Activated CD8-positive, alpha-beta T cell treated with anti-CD3 and anti-CD28 coated beads, Interleukin-2, amount 10 ng/mL, durations not matched to agents 7 days and 5 days (primary cell): ENCODE measurements around the gene MEFV. TPM values are rescaled to one million over a fixed set of nuclear protein-coding genes. Genes with fewer than 3 reads are reported as not detected.

Experiments used
- ATAC-seq: fragments of 150-1000 bp; cut with Tn5 transposase; one replicate; pipeline ENCODE4 v1.10.0; 2021; ENCODE audit warnings: moderate library complexity
- CTCF ChIA-PET: fragments of 350-600 bp; sonication (Branson Sonifier 250); formaldehyde crosslinking; loops from one replicate; lab custom pipeline; 2021; ENCODE audit warnings: antibody characterized with exemption; lab: Charles Lee
- POLR2A ChIA-PET: fragments of 350-600 bp; sonication (Branson Sonifier 250); formaldehyde crosslinking; loops from one replicate; lab custom pipeline; 2021; ENCODE audit warnings: antibody characterized with exemption; lab: Charles Lee
- DNase-seq: peaks from one replicate; pipeline ENCODE4 v3.0.0-alpha.2; 2020
- H3K27ac Mint-ChIP-seq: one replicate; pipeline ENCODE4 v1.8.0; 2021; ENCODE audit warnings: mild to moderate bottlenecking, mixed read lengths
- H3K27me3 Mint-ChIP-seq: one replicate; pipeline ENCODE4 v1.8.0; 2021; ENCODE audit warnings: low read depth, mixed read lengths
- H3K36me3 Mint-ChIP-seq: one replicate; pipeline ENCODE4 v1.8.0; 2021; ENCODE audit warnings: low read depth, mixed read lengths
- H3K4me1 Mint-ChIP-seq: one replicate; pipeline ENCODE4 v1.8.0; 2021; ENCODE audit warnings: low read depth, mixed read lengths
- H3K4me3 Mint-ChIP-seq: one replicate; pipeline ENCODE4 v1.8.0; 2021; ENCODE audit warnings: mild to moderate bottlenecking, mixed read lengths
- H3K9me3 Mint-ChIP-seq: one replicate; pipeline ENCODE4 v1.8.0; 2022; ENCODE audit warnings: mixed read lengths; ENCODE audit not compliant: insufficient read depth
- total RNA-seq, 2 experiments: library from RNA; stranded (reverse); gene quantifications; one replicate each; pipeline ENCODE4 v1.2.3, GENCODE V29; 2021

The MEFV gene, protein sequence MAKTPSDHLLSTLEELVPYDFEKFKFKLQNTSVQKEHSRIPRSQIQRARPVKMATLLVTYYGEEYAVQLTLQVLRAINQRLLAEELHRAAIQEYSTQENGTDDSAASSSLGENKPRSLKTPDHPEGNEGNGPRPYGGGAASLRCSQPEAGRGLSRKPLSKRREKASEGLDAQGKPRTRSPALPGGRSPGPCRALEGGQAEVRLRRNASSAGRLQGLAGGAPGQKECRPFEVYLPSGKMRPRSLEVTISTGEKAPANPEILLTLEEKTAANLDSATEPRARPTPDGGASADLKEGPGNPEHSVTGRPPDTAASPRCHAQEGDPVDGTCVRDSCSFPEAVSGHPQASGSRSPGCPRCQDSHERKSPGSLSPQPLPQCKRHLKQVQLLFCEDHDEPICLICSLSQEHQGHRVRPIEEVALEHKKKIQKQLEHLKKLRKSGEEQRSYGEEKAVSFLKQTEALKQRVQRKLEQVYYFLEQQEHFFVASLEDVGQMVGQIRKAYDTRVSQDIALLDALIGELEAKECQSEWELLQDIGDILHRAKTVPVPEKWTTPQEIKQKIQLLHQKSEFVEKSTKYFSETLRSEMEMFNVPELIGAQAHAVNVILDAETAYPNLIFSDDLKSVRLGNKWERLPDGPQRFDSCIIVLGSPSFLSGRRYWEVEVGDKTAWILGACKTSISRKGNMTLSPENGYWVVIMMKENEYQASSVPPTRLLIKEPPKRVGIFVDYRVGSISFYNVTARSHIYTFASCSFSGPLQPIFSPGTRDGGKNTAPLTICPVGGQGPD
- under 1 TPM; 0.13 to 0.21 TPM for total RNA-seq

GRCh38 chr16:3256146-3256865 lies at the start of gene MEFV:
MEFV (minus strand) TSS chr16:3256633; CDS start chr16:3256587, 46 bp downstream.
- ChIA-PET CTCF (interaction anchor here (0.6 to 2.3 kb wide), 3 partner anchors 9 to 1222 kb away, joined by 3 to 7 read pairs (median 3); no protein-coding TSS in a partner anchor), POLR2A (no interaction called here)
- no peaks in the 10 kb centered on the region for H3K9me3 Mint-ChIP-seq
- ATAC-seq (no peak), DNase-seq (no peak)
- H3K27me3 Mint-ChIP-seq = peaks cover 5% of the 10 kb centered on the region
- no peak within 1 kb of the TSS for H3K4me3 Mint-ChIP-seq
- no peak within 1 kb of the TSS for H3K27ac Mint-ChIP-seq
- H3K4me1 Mint-ChIP-seq = no peaks in the 10 kb centered on the region
- H3K36me3 Mint-ChIP-seq = no peaks in the 10 kb centered on the region

DNA sequence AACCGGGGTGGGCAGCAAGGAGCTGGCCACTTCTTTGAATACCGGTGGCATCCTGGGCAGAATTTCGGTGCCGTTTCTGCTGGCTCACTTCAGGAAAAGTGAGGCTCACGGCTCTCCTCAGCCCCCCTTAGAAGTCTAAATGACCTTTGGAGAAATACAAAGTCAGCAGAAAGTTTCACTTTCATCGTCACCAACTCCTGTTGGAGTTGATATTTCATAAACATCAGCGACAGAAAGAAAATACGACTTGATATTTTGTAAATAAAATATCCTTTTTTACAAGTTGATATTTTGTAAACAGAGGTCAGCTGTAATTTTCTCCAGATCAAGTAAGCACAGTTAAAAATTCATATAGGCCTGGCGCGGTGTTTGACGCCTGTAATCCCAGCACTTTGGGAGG lies 49.6 kb upstream of the MEFV start:
- ATAC-seq (no peak), DNase-seq (no peak)
- Mint-ChIP-seq H3K27me3 (no peaks in the 10 kb centered on the region), H3K9me3 (peaks cover 45% of the 10 kb centered on the region), H3K36me3 (peaks cover 79% of the 10 kb centered on the region), H3K4me1 (peaks cover 22% of the 10 kb centered on the region), H3K27ac (peak overlapping the region; percentile 89), H3K4me3 (peak overlapping the region; percentile 73)
- ChIA-PET CTCF (interaction anchor here (0.8 to 2.1 kb wide), 2 partner anchors 22 to 95 kb away, joined by 3 to 5 read pairs; partner anchors contain the start of genes ZNF174 and ZSCAN32), POLR2A (interaction anchor here (0.6 to 1.8 kb wide), 12 partner anchors 10 to 95 kb away, joined by 3 to 9 read pairs (median 5); partner anchors contain the start of genes ZNF174, ZNF263 and ZSCAN32)

- peak within 1 kb of the TSS; percentile 89 for H3K27ac Mint-ChIP-seq
- peaks cover 22% of the 10 kb centered on the region for H3K4me1 Mint-ChIP-seq
- DNase-seq = peak; percentile 89
- peaks cover 78% of the 10 kb centered on the region for H3K36me3 Mint-ChIP-seq
- ATAC-seq = peak; percentile 97
- peak within 1 kb of the TSS; percentile 73 for H3K4me3 Mint-ChIP-seq
- H3K9me3 Mint-ChIP-seq = peaks cover 52% of the 10 kb centered on the region
- CTCF ChIA-PET = interaction anchor here (0.8 to 2.1 kb wide), 5 partner anchors 22 to 156 kb away, joined by 3 to 6 read pairs (median 5); partner anchors contain the start of genes ZNF174 and ZSCAN32
- H3K27me3 Mint-ChIP-seq = no peaks in the 10 kb centered on the region
- POLR2A ChIA-PET = interaction anchor here (0.6 to 1.8 kb wide), 18 partner anchors 10 to 175 kb away, joined by 3 to 9 read pairs (median 5); partner anchors contain the start of genes ZNF174, ZNF263 and ZSCAN32
These were observed 49.0 kb upstream of the MEFV start, which contains the start of the genes TIGD7 and ZNF75A for GRCh38 chr16:3305109-3306068. TIGD7 (minus strand) TSS chr16:3305430; CDS start chr16:3300614, 4,816 bp downstream. ZNF75A (plus strand) TSS chr16:3305497; CDS start chr16:3308429, 2,932 bp downstream.

- ATAC-seq (no peak), DNase-seq (no peak)
- POLR2A ChIA-PET = interaction anchor here (0.6 to 1.3 kb wide), 6 partner anchors 20 to 176 kb away, joined by 3 to 9 read pairs (median 4); partner anchors contain the start of gene ZNF174
- Mint-ChIP-seq H3K9me3 (peaks cover 61% of the 10 kb centered on the region), H3K27ac (peak overlapping the region; percentile 89), H3K36me3 (peaks cover 78% of the 10 kb centered on the region), H3K27me3 (no peaks in the 10 kb centered on the region), H3K4me1 (peaks cover 22% of the 10 kb centered on the region), H3K4me3 (peak overlapping the region; percentile 73)
- CTCF ChIA-PET = interaction anchor here (1.0 to 2.1 kb wide), 4 partner anchors 20 to 157 kb away, joined by 4 to 6 read pairs (median 5); no protein-coding TSS in a partner anchor
These were observed 47.9 kb upstream of the MEFV start for GRCh38 chr16:3304370-3304769.

GRCh38 chr16:3295783-3296182 lies 39.4 kb upstream of the MEFV start:
- ATAC-seq (no peak), DNase-seq (no peak)
- no peak overlapping the region for H3K27ac Mint-ChIP-seq
- peaks cover 78% of the 10 kb centered on the region for H3K36me3 Mint-ChIP-seq
- H3K4me1 Mint-ChIP-seq = no peaks in the 10 kb centered on the region
- H3K27me3 Mint-ChIP-seq = no peaks in the 10 kb centered on the region
- CTCF ChIA-PET = no interaction called here
- POLR2A ChIA-PET = interaction anchor here (0.9 to 1.5 kb wide), 3 partner anchors 11 to 61 kb away, joined by 3 to 4 read pairs (median 4); partner anchors contain the start of genes ZNF200 and ZNF263
- no peak overlapping the region for H3K4me3 Mint-ChIP-seq
- peaks cover 82% of the 10 kb centered on the region for H3K9me3 Mint-ChIP-seq

DNA sequence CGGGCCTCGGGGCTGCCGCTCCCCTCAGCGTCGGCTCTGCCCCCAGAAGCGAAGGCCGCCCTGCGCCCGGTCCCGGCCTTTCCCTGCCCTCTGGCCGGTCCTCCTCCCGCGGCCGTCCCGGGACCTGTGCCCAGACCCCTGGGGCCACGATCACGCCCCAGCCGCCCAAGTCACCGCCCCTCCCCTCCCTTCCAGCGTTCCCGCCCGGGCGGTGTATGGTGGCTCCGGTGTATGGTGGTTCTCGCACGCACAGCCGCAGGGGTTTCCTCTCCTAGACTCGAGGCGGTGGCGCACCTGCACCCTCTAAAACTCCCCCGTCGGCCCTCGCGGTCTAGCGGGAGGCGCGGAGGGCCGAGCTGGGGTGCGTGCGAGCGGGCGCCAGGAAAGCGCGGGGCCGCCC lies 38.8 kb upstream of the MEFV start:
- H3K4me3 Mint-ChIP-seq = no peak overlapping the region
- no peaks in the 10 kb centered on the region for H3K4me1 Mint-ChIP-seq
- ATAC-seq (no peak), DNase-seq (no peak)
- H3K36me3 Mint-ChIP-seq = peaks cover 79% of the 10 kb centered on the region
- H3K9me3 Mint-ChIP-seq = peaks cover 82% of the 10 kb centered on the region
- H3K27ac Mint-ChIP-seq = no peak overlapping the region
- POLR2A ChIA-PET = interaction anchor here (1.5 kb wide), 1 partner anchor 60 kb away, joined by 4 read pairs; the partner anchor contains the start of gene ZNF200
- CTCF ChIA-PET = no interaction called here
- no peaks in the 10 kb centered on the region for H3K27me3 Mint-ChIP-seq

- no peak overlapping the region for H3K4me3 Mint-ChIP-seq
- ATAC-seq = no peak
- DNase-seq = no peak
- no peak overlapping the region for H3K27ac Mint-ChIP-seq
- ChIA-PET CTCF (no interaction called here), POLR2A (interaction anchor here (1.8 to 1.9 kb wide), 2 partner anchors 10 to 13 kb away, joined by 5 read pairs; partner anchors contain the start of genes TIGD7, ZNF263 and ZNF75A)
- no peaks in the 10 kb centered on the region for H3K4me1 Mint-ChIP-seq
- no peaks in the 10 kb centered on the region for H3K27me3 Mint-ChIP-seq
- H3K9me3 Mint-ChIP-seq = peaks cover 75% of the 10 kb centered on the region
- H3K36me3 Mint-ChIP-seq = peaks cover 84% of the 10 kb centered on the region
These were observed 36.2 kb upstream of the MEFV start for GRCh38 chr16:3292604-3293003.

- H3K36me3 Mint-ChIP-seq = peaks cover 93% of the 10 kb centered on the region
- peaks cover 73% of the 10 kb centered on the region for H3K9me3 Mint-ChIP-seq
- DNase-seq (no peak), ATAC-seq (no peak)
- H3K27me3 Mint-ChIP-seq = no peaks in the 10 kb centered on the region
- ChIA-PET CTCF (no interaction called here), POLR2A (interaction anchor here (1.0 kb wide), 1 partner anchor 16 kb away, joined by 4 read pairs; no protein-coding TSS in a partner anchor)
- H3K27ac Mint-ChIP-seq = no peak overlapping the region
- H3K4me3 Mint-ChIP-seq = no peak overlapping the region
- H3K4me1 Mint-ChIP-seq = peaks cover 15% of the 10 kb centered on the region
These were observed 33.7 kb upstream of the MEFV start for GRCh38 chr16:3289998-3290673.

GRCh38 chr16:3285131-3285530 lies 28.7 kb upstream of the MEFV start:
- Mint-ChIP-seq H3K9me3 (peaks cover 26% of the 10 kb centered on the region), H3K4me1 (peaks cover 40% of the 10 kb centered on the region), H3K27ac (peak overlapping the region; percentile 91), H3K36me3 (peaks cover 63% of the 10 kb centered on the region), H3K4me3 (peak overlapping the region; percentile 88), H3K27me3 (no peaks in the 10 kb centered on the region)
- ATAC-seq (no peak), DNase-seq (no peak)
- CTCF ChIA-PET = no interaction called here
- POLR2A ChIA-PET = interaction anchor here (1.5 to 3.4 kb wide), 3 partner anchors 11 to 20 kb away, joined by 4 to 22 read pairs (median 9); no protein-coding TSS in a partner anchor
